HCT116 (cell line): Measurements from ENCODE around the gene GOLGA3.

Experiments used
- MAX ChIP-seq: IDR thresholded peaks from 2 replicates; pipeline ENCODE4 v1.6.1; 2012
- TF ChIP-seq, protein P1 (sequence below), 3 experiments: fragments of 200-600 bp in 1 of 3; sonication (generic) in 1 of 3; IDR thresholded peaks in 2 of 3; conservative IDR thresholded peaks in 1 of 3; 2 replicates each; pipeline ENCODE4 v1.5.1; 2012 to 2017; ENCODE audit warnings: low read depth in 2 of 3, low read length in 2 of 3, antibody characterized with exemption in 1 of 3, borderline replicate concordance in 1 of 3, control low read depth in 1 of 3, mild to moderate bottlenecking in 1 of 3, mixed read lengths in 1 of 3, mixed run types in 1 of 3, moderate library complexity in 1 of 3; ENCODE audit not compliant: insufficient read depth in 1 of 3
- TF ChIP-seq, protein P2 (sequence below): IDR thresholded peaks from 2 replicates; pipeline ENCODE4 v1.6.1; 2012

DNA sequence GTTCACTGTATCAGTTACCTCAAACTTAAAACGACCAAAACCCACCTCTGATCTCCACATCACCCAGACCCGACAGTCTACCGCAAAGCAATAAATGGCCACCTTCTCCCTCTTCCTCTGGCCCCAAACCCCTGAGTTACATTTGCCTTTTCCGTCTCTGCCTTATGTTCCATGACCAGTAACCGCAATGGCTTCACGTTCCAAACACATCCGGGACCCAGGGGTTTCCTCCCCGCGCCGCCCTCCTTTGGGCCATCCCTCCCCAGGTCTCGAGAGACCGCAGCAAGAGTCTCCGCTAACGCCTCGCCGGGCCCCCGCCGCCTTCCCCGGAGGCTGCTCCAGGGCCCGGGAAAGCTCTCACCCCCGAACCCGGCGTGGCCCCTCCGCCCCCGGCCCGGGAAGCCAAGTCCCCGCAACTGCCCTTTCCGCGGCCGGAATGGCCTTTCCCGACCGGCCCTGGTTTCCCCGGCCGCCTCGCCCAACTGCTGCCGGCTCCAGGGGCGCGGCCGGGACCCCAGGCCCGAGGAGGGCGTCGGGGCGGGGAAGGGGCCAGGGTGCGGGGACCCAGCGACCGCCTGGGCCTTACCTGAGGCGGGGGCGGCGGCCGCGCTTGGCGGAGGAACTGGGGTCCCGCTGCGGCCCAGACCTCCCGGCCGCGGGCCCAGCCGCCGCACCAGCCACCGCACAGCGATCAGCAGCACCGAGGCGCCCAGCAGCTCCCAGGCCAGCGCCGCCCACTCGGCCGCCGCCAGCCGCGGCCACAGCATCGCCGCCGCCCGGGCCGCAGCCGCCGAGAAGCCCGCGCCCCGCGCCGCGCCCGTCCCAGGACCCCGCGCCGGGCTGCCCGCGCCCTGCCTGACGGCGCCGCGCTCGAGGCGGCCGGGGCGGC is 67.4 kb downstream of the GOLGA3 start, which contains the start of gene ANKLE2:
- TF ChIP-seq, protein P1, sequence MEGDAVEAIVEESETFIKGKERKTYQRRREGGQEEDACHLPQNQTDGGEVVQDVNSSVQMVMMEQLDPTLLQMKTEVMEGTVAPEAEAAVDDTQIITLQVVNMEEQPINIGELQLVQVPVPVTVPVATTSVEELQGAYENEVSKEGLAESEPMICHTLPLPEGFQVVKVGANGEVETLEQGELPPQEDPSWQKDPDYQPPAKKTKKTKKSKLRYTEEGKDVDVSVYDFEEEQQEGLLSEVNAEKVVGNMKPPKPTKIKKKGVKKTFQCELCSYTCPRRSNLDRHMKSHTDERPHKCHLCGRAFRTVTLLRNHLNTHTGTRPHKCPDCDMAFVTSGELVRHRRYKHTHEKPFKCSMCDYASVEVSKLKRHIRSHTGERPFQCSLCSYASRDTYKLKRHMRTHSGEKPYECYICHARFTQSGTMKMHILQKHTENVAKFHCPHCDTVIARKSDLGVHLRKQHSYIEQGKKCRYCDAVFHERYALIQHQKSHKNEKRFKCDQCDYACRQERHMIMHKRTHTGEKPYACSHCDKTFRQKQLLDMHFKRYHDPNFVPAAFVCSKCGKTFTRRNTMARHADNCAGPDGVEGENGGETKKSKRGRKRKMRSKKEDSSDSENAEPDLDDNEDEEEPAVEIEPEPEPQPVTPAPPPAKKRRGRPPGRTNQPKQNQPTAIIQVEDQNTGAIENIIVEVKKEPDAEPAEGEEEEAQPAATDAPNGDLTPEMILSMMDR (IDR thresholded peaks at IDR 0.05 in 2 of 3, conservative IDR thresholded peaks at IDR 0.05 in 1 of 3; ENCODE audit: borderline replicate concordance in 1 of 3, insufficient read depth in 1 of 3, low read depth in 2 of 3, low read length in 2 of 3) = no peak
- TF ChIP-seq MAX = peak; percentile 3; the same call in 1 of the 2 replicates
- TF ChIP-seq, protein P2, sequence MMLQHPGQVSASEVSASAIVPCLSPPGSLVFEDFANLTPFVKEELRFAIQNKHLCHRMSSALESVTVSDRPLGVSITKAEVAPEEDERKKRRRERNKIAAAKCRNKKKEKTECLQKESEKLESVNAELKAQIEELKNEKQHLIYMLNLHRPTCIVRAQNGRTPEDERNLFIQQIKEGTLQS = no peak
